ENCODE measurements around the gene TTC7B. TPM values are rescaled to one million over a fixed set of nuclear protein-coding genes. Genes with fewer than 3 reads are reported as not detected.

TTC7B gene
- total and polyA plus RNA-seq, 2 of the 13 experiments (the other 11 are each of a cell fraction or from before 2014, with no cell fraction given), result 1.3 to 3.2 TPM

- 0 out of 2 replicates have a peak, but pooled peaks have one; percentile 45 for TF ChIP-seq ISL2 (CRISPR knock-in tag; IDR thresholded peaks at IDR 0.05)
- no peak for TF ChIP-seq CAMTA2 (CRISPR knock-in tag; IDR thresholded peaks at IDR 0.05; ENCODE audit: borderline replicate concordance)
- TF ChIP-seq HOXA9 (CRISPR knock-in tag; IDR thresholded peaks at IDR 0.05; ENCODE audit: borderline replicate concordance), result no peak
- TF ChIP-seq ZBTB7B (CRISPR knock-in tag; IDR thresholded peaks at IDR 0.05), result peak; percentile 91; the same call in 1 of the 2 replicates
- TF ChIP-seq, protein P1, sequence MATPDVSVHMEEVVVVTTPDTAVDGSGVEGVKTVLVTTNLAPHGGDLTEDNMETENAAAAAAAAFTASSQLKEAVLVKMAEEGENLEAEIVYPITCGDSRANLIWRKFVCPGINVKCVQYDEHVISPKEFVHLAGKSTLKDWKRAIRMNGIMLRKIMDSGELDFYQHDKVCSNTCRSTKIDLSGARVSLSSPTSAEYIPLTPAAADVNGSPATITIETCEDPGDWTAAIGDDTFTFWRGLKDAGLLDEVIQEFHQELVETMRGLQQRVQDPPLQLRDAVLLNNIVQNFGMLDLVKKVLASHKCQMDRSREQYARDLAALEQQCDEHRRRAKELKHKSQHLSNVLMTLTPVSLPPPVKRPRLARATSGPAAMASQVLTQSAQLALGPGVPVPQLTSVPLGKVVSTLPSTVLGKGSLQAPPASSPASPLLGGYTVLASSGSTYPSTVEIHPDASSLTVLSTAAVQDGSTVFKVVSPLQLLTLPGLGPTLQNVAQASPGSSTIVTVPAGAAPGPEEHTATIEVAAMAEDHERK (CRISPR knock-in tag; IDR thresholded peaks at IDR 0.05; ENCODE audit: low read depth), result no peak
- peak; percentile 90 for TF ChIP-seq TARDBP (CRISPR knock-in tag; IDR thresholded peaks at IDR 0.05)
- TF ChIP-seq RBAK (CRISPR knock-in tag; IDR thresholded peaks at IDR 0.05), result no peak
- TF ChIP-seq ZNF781 (CRISPR knock-in tag; IDR thresholded peaks at IDR 0.05; ENCODE audit: borderline replicate concordance, not compliant biosample characterization), result no peak
These were observed 302.8 kb downstream of the TTC7B start (continued) for GRCh38 chr14:90513161-90514014.

GRCh38 chr14:90512329-90512991 lies 303.8 kb downstream of the TTC7B start:
- H3K27ac ChIP-seq (ENCODE audit: extremely low read length, insufficient read depth, low read length), result peak overlapping the region; percentile 83
- H3K9ac ChIP-seq (ENCODE audit: insufficient read depth, low read depth, low read length), result peak overlapping the region; percentile 75
- ATAC-seq, result peak; percentile 33
- TF ChIP-seq MYC (CRISPR knock-in tag; IDR thresholded peaks at IDR 0.05; ENCODE audit: borderline replicate concordance) (peak; percentile 12; the same call in 1 of the 2 replicates), PAXIP1 (CRISPR knock-in tag; conservative IDR thresholded peaks at IDR 0.05) (0 out of 2 replicates have a peak, but pooled peaks have one; percentile 15), ATF7-NPFF (CRISPR knock-in tag; IDR thresholded peaks at IDR 0.05; ENCODE audit: low read depth) (no peak; the same call in 1 of the 2 replicates), PITX1 (CRISPR knock-in tag; IDR thresholded peaks at IDR 0.05) (peak; percentile 52; the same call in 1 of the 2 replicates), HIVEP1 (CRISPR knock-in tag; IDR thresholded peaks at IDR 0.05) (0 out of 2 replicates have a peak, but pooled peaks have one; percentile 50)
- TF ChIP-seq, protein P2, sequence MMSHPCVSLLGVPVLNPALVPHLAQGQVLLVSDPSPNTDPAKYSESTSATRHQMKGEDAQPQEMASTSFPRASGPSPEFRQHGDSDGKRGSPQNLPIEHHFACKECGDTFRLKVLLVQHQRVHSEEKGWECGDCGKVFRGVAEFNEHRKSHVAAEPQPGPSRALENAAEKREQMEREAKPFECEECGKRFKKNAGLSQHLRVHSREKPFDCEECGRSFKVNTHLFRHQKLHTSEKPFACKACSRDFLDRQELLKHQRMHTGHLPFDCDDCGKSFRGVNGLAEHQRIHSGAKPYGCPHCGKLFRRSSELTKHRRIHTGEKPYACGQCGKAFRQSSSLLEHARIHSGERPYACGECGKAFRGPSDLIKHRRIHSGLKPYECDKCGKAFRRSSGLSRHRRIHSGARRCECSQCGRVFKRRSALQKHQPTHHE (CRISPR knock-in tag; IDR thresholded peaks at IDR 0.05; ENCODE audit: borderline replicate concordance), result no peak

More at GRCh38 chr14:90512329-90512991, 303.8 kb downstream of the TTC7B start:
- ChIA-PET POLR2A (interaction anchor here (1.1 to 3.5 kb wide), 7 partner anchors 9 to 256 kb away, joined by 3 to 60 read pairs (median 6); partner anchors contain the start of genes CALM1 and PSMC1), CTCF (ENCODE audit: low intra/inter-chr PET ratio, low total read pairs) (no interaction called here)
- H3K4me1 ChIP-seq (ENCODE audit: insufficient read depth, low read length), result peaks cover 80% of the 10 kb centered on the region
- H3K36me3 ChIP-seq (replicated peaks in 1 of 2; ENCODE audit: control insufficient read depth in 1 of 2, insufficient read depth in 2 of 2, low read length in 2 of 2), result no peaks in the 10 kb centered on the region
- peak overlapping the region; percentile 14 to 56 (median 18); a peak in 5 of 6 replicates for H3K4me3 ChIP-seq (replicated peaks in 1 of 3; ENCODE audit: insufficient read depth in 1 of 3, low read depth in 2 of 3, low read length in 3 of 3)
- FAIRE-seq (peak; percentile 34), DNase-seq (ENCODE audit: low spot score) (no peak)
- no peaks in the 10 kb centered on the region for H3K79me2 ChIP-seq (ENCODE audit: insufficient read depth, low read length)
- H4K20me1 ChIP-seq (ENCODE audit: insufficient read depth, low read length), result no peaks in the 10 kb centered on the region
- BruUV-seq (replicated peaks), result no TSS peak
- H3K4me2 ChIP-seq (ENCODE audit: low read depth, low read length), result peak overlapping the region; percentile 89
- WGBS (ENCODE audit: low lambda C conversion rate), result no CpG with 5 or more reads among the region's 10 CpGs
- peak overlapping the region; percentile 6 for H2AFZ ChIP-seq (ENCODE audit: low read length)
- in situ Hi-C loops (cut with HindIII; ENCODE audit: extremely low pct_ligation_motif_present, low pct_unique_long_range_greater_than_20kb), result loop anchor here (10.0 kb wide), 1 partner anchor 208 kb away; no protein-coding TSS in a partner anchor
- no peaks in the 10 kb centered on the region for H3K9me3 ChIP-seq (ENCODE audit: low read length)
- intact Hi-C loops (cut with micrococcal nuclease; ENCODE audit: unreplicated experiment), result no loop called here
- H3K27me3 ChIP-seq (ENCODE audit: control insufficient read depth in 1 of 2, insufficient read depth in 2 of 2, low read length in 2 of 2), result no peaks in the 10 kb centered on the region
